Left renal cortex interstitium (tissue), 4 donors: ENCODE results near the gene CYP4F12. TPM values are rescaled to one million over a fixed set of nuclear protein-coding genes. Genes with fewer than 3 reads are reported as not detected.
"Not testable (repeated sequence)": the region's sequence is repeated elsewhere in the genome, so short reads cannot be mapped to it uniquely, and the experiment has no call there.

Experiments used
- DNase-seq, 4 donors: peaks; one replicate each; pipeline ENCODE4 v3.0.0-alpha.2; 2013; ENCODE audit warnings: low read depth in 4 of 4, low spot score in 2 of 4, missing footprints in 1 of 4
- polyA plus RNA-seq, 4 donors: library from polyadenylated mRNA; unstranded; fragments of 120-200 nt; gene quantifications; one replicate each; pipeline ENCODE4 v1.2.1, GENCODE V29; 2013; ENCODE audit not compliant: insufficient read length in 4 of 4

CYP4F12 gene
- polyA plus RNA-seq, 4 donors, result 0.41 to 2.0 (median 0.67) TPM

GRCh38 chr19:15649526-15649925 lies 23.4 kb upstream of the CYP4F12 start:
- DNase-seq, result no peak

DNA sequence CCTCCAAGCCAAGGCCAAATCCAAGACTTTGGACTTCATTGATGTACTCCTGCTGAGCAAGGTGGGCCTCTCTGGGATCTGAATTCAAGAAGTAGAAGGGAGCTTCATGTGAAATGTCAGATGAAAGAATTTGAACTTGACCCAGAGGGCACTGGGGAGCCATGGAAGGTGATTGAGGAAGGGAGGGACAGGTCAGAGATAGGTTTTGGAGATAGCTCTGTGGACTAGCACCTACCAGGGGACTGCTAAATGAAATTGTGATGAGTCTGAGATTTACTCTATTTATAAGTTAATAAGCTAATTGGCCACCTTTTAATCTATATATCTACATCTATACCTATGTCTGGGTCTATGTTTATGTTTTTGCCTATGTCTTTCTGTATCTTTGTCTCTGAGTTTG lies 22.8 kb upstream of the CYP4F12 start:
- not testable (repeated sequence) for DNase-seq

- no peak for DNase-seq
Observed at GRCh38 chr19:15651791-15652190, 21.1 kb upstream of the CYP4F12 start.

DNA sequence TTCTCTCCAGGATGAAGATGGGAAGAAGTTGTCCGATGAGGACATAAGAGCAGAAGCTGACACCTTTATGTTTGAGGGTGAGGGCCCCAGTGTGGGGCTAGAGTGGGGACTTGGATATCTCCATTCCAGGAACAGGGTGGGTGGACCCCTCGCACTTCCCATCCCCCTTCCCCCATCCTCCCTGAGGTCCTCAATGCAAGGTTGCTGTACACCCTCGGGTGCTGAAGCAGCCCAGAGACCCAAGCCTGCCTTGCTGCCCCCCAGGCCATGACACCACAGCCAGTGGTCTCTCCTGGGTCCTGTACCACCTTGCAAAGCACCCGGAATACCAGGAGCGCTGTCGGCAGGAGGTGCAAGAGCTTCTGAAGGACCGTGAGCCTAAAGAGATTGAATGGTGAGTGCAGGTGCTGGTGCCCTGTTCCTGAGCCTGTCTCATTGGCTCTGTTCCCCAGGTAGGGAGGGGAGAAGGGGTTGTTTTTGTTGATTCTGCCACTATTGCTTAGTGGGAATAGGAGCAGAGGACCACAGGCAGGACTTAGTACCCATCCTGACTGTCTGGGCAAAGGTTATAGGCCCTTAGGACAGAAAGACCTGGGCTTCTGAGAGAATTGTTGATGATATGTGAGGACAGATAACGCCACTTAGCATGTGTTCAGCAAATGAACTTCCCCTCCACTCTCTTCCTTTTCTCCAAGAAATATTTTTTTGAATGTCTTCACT lies 20.2 kb upstream of the CYP4F12 start:
- no peak for DNase-seq

DNA sequence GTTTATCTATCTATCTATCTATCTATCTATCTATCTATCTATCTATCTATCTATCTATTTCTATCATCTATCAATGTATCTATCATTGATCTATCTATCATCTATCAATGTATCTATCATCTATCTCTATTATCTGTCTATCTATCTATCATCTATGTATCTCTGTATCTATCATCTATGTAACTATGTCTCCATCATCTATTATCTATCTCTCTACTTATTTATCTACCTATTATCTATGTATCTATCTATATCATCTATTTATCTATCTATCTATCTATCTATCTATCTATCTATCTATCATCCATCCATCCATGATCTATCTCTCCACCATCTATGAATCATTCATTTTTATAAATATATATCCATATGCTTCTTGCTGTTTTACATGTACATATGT lies 16.4 kb upstream of the CYP4F12 start:
- DNase-seq, result no peak

GRCh38 chr19:15663247-15663646 lies 9.6 kb upstream of the CYP4F12 start:
- DNase-seq, result no peak

DNA sequence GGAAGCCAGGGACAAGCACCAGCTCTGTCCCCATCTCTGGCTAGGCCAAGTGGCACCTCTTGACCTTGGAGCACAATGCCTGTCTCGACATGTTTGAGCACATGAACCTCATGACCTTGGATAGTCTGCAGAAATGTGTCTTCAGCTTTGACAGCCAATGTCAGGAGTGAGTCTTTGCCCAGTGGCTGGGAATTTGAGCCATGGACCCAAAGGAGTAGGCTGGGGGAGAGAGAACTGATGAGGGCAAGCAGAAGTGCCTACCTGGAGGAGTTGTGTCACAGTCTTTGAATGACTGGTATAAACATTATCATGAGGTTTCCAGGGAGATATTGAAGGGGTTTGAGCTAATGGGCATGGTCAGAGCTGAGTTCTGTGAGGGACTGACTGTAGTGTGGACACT lies 6.7 kb upstream of the CYP4F12 start:
- no peak for DNase-seq

DNA sequence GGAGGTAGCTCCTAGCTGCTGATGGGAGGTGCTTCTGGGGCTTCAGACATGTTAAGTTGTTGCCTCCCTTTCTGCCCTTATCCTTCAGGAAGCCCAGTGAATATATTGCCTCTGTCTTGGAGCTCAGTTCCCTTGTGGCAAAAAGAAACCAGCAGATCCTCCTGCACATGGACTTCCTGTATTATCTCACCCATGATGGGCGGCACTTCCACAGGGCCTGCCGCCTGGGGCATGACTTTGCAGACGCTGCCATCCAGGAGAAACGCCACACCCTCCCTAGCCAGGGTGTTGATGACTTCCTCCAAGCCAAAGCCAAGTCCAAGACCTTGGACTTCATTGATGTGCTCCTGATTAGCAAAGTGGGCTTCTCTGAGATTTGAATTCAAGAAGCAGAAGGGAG lies 6.0 kb upstream of the CYP4F12 start:
- DNase-seq, result no peak

DNA sequence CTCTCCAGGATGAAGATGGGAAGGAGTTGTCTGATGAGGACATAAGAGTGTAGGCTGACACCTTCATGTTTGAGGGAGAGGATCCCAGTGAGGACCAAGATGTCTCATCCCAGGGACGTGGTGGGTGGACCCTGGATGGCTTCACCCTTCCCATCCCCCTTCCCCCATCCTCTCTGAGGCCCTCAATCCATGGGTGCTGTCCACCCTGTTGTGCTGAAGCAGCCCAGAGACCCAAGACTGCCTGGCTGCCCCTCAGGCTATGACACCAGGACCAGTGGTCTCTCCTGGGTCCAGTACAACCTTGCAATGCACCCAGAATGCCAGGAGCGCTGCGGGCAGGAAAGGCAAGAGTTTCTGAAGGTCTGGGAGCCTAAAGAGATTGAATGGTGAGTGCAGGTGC lies 3.4 kb upstream of the CYP4F12 start:
- no peak for DNase-seq

- no peak for DNase-seq
Observed at GRCh38 chr19:15669891-15670290, 3.0 kb upstream of the CYP4F12 start.

GRCh38 chr19:15671237-15671821 lies 1.6 kb upstream of the CYP4F12 start:
- no peak for DNase-seq

GRCh38 chr19:15671891-15672579 lies 852 bp upstream of the CYP4F12 start:
- DNase-seq, result no peak

DNA sequence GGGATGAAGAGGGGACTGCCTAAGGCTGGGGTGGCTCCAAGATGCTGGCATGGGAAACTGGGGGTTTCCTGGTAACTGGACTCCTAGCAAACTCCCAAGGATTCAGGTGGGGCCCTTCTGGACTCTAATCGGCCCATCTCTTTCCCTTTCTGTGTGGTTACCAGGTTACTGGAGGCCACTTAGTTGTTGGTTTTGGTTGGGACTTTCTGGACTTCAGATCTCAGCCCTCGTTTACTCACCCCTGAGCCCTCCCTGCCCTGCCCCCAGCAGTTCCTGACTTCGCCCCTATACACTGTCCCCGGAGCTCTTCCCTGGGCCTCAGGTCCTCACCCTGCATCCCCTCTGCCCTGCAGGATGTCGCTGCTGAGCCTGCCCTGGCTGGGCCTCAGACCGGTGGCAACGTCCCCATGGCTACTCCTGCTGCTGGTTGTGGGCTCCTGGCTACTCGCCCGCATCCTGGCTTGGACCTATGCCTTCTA lies 328 bp downstream of the CYP4F12 start:
- DNase-seq, result no peak

- no peak for DNase-seq
Observed at GRCh38 chr19:15675560-15675959, 2.7 kb downstream of the CYP4F12 start.

DNA sequence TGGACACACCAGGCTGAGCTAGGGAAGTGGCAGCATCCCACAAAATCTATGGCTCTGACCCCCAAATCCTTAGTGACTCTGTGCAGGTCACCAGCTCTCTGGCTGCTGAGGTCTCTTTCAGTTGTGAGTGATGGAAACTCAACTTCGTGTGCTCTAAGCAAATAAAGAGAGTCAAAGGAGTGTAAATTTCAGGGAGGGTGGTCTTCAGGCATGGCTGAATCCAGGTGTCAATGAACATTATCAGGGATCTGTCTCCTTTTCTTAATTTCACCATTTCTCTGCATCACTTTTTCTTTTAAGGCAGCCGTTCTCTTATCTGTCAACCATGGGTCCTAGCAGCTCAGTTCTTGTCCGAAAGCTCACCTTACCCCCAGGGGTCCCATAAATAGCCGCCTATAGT lies 6.2 kb downstream of the CYP4F12 start:
- no peak for DNase-seq

DNA sequence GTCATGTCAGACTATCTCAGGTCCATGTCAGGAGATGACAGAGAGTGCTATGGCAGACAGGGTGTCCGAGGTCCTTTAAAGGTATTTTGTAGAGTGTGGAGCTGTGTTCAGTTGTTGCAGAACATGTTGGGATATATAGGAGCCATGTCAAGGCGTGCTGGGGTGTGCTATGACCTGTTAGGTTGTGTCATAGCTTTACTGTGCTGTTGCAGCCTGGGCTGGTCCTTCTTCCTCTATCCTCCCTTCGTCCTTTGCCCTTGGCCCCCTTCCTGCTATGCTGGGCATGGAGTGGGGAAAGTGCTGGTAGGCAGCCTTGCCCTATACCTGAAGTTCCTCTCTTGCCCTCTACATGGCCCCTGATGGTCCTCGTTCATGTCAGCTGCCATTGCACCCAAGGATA lies 7.0 kb downstream of the CYP4F12 start:
- not testable (repeated sequence) for DNase-seq

DNA sequence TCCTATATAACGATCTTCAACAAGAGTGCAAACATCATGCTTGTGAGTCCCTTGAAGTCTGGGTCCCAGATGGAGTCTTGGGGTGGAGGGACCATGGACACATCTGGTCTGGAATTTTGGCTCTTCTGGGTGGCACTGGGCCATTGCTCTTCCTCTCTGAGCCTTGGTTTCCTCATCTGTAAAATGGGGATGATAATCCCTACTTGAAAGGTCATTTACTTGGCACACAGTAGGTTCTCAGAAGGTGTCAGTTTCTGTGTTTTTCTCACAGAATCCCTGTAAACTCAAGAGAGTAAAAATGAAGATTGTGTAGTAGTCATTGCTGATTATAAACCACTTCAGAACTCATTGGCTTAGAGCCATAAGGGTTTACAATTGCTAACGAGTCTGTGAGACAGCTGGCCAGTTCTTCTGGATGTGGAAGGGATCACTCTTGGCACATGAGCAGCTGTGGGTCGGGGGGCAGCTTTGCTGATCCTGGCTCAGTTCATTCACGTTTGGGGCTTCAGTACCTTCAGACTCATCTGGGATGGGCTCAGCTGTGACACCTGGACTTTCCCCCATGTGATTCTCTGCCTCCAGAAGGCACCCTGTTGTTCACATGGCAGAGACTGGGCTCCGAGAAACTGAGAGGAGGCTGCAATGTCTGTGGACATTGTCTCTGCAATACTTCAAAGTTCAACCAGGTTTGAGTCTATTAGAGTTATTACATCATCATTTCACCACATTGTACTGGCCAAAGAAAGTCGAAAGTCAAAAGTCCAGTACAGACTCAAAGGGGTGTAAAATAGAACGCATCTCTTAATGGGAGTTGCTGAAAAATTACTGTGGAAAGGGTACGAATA lies 7.8 kb downstream of the CYP4F12 start:
- no peak for DNase-seq

- DNase-seq, result no peak
Observed at GRCh38 chr19:15683411-15683810, 10.5 kb downstream of the CYP4F12 start.

DNA sequence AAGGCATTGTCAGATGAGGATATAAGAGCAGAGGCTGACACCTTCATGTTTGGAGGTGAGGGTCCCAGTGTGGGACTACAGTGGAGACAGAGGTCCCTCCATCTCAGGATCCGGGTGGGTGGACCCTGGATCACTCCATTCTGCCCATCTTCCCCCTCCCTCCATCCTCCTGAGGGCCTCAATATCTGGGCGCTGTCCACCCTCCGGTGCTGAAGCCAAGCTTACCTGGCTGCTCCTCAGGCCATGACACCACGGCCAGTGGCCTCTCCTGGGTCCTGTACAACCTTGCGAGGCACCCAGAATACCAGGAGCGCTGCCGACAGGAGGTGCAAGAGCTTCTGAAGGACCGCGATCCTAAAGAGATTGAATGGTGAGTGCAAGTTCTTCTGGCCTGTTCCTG lies 11.9 kb downstream of the CYP4F12 start:
- DNase-seq, result no peak

- DNase-seq, result no peak
Observed at GRCh38 chr19:15696654-15697194, 23.8 kb downstream of the CYP4F12 start.
